Measurements from ENCODE around the gene KRTAP4-8.
"Not testable (repeated sequence)": the region's sequence is repeated elsewhere in the genome, so short reads cannot be mapped to it uniquely, and the experiment has no call there.

KRTAP4-8 gene

DNA sequence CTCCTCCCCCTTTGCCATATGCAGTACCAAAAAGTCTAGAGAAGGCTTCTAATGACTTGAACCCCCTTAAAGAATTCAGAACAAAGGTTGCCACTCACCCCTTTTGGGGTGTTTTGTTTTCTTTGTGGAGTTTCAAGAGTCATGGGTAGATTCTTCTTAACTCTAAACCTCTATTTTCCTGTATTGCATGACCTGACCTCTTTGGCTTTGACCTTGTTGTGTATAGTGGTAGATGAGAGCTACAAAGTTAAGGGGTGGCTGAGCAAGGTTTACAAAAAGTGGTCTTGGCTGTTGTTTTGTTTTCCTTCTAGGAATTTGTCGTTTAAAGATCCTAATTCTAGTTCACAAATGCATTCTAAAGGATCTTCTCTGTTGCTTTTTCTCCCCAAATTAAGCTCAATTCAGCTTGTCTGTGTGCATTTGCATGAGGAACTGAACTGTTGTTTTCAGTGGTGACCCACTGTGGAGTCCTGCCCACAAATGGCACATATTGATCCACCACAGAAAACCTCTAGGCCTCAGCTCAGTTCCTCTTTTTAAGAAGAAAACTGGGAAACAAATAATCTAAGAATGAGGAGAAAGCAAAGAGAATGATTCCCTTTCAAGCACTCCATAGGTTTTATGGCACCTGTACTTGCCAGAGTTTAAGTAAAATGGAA lies 10.9 kb upstream of the KRTAP4-8 start:
- not testable (repeated sequence) for DNase-seq (ENCODE audit: extremely low read depth in 1 of 2, low read depth in 1 of 2)

DNA sequence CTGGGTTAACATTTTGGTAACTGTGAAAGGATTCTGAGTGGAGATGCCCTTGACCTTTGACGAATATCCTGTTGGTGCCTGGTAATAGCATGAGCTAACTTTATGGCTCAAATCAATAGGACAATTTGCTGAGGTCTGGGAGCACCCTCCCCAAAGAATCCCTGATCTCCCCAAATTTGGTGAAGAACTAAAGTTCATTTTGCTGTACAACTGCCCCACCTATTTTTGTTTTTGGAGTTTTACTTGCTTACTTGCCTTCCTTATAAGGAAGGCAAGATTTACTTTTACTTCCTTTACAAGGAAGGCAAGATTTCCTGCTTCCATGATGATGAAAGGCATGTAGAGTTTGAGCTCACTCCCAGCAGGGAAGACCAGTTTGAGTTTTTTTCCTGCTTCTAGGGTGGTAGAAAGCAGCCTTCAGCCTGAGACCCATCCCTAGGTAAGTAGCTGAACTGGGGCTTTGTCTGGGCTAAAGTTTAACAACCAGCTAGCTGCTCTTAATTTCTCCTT lies 10.1 kb upstream of the KRTAP4-8 start:
- DNase-seq (ENCODE audit: extremely low read depth in 1 of 2, low read depth in 1 of 2), result no peak

DNA sequence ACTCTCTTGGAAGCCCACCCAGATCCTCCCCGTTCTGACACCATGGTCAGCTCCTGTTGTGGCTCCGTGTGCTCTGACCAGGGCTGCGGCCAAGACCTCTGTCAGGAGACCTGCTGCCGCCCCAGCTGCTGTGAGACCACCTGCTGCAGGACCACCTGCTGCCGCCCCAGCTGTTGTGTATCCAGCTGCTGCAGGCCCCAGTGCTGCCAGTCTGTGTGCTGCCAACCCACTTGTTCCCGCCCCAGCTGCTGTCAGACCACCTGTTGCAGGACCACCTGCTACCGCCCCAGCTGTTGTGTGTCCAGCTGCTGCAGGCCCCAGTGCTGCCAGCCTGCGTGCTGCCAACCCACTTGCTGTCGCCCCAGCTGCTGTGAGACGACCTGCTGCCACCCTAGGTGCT lies 7.4 kb upstream of the KRTAP4-8 start, which contains the start of gene KRTAP4-9:
Gene KRTAP4-9, plus strand, starts transcription at position 43 of the 400 bp plus-strand sequence. Its CDS starts 0 bp downstream, at position 43.
- not testable (repeated sequence) for DNase-seq (ENCODE audit: extremely low read depth in 1 of 2, low read depth in 1 of 2)

DNA sequence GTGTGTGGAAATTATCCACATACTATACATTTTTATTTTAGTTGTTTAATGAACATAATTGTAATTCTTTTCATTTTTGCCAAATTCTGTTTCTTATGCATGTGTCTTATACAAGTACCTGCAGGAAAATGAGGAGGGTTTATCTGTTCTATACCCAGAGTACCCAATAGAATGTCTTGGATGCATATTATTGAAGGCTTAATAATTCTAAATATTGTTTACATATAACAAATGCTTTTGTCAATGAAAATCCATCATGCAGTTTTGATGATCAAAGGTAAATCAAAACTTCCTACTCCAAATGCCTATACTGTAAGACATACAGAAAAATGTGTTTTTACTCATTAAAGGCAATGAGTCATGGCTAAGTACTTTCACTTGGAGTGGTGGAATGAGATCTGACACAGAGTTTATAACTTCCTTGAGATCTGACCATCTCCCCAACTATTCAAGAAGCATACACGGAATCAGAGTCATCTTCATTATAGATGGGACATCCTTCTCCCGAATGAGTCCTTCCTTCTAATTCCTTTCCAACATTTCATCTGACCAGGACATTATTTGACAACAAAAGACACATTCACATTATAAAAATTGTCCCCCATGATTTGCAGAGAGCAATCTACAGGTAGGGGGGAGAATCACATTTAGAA lies 6.6 kb upstream of the KRTAP4-8 start:
- DNase-seq (ENCODE audit: extremely low read depth in 1 of 2, low read depth in 1 of 2), result not testable (repeated sequence)

DNA sequence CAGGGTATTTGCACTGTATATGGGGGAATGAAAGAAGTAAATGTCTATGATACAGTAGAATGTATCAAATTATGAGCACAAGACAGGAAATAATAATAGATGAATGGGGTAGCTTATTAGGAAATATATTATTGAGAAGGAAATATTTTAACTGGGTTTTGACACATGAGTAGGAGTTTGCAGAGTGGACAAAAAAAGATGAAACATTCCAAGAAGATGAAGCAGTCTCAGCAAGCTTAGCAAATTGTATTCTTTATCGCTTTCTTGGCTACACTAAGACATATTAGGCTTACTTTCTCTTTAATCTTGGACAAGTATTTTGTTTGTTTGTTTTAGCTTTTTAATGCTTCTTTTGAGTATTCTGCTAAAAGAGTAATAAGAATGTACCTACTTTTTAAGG lies 6.0 kb upstream of the KRTAP4-8 start:
- no peak for DNase-seq (ENCODE audit: extremely low read depth in 1 of 2, low read depth in 1 of 2)

DNA sequence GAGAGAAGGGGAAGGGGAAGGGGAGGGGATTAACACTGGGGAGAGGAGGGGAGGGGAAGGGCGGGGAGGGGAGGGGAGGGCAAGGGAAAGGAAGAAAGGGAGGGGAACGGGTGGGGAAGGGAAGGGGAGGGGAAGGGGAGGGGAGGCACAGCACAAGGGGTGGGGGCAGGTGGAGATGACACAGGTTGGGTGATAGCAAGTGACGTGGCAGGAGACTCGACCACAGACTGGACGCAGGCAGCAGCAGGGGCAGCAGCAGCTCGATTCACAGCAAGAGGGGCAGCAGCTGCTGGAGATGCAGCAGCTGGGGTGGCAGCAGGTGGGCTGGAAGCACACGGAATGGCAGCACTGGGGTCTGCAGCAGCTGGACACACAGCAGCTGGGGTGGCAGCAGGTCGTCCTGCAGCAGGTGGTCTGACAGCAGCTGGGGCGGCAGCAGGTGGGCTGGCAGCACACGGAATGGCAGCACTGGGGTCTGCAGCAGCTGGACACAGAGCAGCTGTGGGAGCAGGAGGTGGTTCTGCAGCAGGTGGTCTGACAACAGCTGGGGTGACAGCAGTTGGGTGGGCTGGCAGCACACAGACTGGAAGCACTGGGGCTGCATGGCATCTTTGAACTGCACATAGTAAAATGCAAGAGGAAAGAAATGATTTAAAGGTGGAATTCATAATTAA lies 3.8 kb upstream of the KRTAP4-8 start, which contains the start of gene KRTAP4-16:
Gene KRTAP4-16, minus strand, starts transcription at position 624 of the 674 bp plus-strand sequence. Its CDS starts 0 bp downstream, at position 624.
- DNase-seq (ENCODE audit: extremely low read depth in 1 of 2, low read depth in 1 of 2), result no peak

DNA sequence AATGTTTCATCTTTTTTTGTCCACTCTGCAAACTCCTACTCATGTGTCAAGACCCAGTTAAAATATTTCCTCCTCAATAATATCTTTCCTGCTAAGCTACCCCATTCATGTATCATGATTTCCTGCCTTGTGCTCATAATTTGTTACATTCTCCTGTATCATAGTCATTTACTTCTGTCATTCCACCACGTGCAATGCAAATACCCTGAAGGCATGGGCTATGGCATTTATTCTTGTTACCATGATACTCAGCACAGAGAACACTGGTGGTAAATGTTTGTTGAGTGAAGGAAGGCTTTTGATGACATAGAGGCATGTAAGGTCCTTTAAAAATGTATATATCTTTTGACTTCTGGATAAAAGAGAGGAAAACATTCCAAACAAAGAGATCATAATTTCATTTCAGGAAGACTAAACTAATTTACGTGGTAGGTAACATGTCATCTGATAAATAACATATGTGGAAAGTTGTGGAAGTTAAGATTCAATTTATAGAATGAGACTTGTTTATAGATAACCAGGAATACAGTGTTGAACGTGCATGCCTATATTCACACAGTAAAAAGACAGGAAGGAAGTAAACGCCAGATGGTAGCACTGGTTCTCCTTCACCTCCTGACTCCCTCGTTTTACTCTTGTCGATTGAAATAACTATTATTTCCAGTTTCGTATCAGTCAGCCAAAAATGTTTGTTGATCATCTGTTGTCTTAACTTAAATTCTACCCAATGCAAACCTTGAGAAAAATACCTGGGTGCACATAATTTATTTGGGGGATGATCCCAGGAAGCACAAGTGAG lies 1.9 kb upstream of the KRTAP4-8 start:
- DNase-seq (ENCODE audit: extremely low read depth in 1 of 2, low read depth in 1 of 2), result not testable (repeated sequence)

DNA sequence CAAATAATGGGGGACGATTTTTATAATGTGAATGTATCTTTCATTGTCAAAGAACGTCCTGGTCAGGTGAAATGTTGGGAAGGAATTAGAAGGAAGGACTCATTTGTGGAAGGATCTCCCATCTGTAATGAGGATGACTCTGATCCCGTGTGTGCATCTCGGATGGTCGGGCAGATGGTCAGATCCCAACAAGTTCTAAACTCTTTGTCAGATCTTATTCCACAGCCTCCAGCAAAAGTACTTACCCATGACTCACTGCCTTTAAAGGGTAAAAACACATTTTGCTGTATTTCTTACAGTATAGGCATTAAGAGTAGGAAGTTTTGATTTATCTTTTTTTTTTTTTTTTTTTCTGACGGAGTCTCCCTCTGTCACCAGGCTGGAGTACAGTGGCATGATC lies 539 bp upstream of the KRTAP4-8 start:
- no peak for DNase-seq (ENCODE audit: extremely low read depth in 1 of 2, low read depth in 1 of 2)

DNA sequence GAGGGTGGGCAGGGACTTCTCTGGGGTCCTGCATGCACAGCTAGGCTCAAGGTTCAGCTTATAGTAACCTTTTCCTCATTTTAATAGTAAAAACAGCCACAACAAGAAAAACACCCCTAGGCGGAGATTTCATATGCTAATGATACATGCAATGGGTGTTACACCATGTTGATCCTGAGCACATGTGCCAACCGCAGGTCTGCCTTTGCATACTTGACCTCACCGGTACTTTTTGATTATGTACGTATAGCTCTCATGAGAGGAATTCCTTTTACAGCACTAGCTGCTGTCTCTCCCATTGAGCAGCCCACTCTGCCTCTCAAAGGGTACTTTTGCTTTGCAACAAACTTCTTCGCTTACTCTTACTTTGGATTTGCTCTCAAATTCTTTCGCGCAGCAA lies 1.9 kb downstream of the KRTAP4-8 start:
- no peak for DNase-seq (ENCODE audit: extremely low read depth in 1 of 2, low read depth in 1 of 2)

DNA sequence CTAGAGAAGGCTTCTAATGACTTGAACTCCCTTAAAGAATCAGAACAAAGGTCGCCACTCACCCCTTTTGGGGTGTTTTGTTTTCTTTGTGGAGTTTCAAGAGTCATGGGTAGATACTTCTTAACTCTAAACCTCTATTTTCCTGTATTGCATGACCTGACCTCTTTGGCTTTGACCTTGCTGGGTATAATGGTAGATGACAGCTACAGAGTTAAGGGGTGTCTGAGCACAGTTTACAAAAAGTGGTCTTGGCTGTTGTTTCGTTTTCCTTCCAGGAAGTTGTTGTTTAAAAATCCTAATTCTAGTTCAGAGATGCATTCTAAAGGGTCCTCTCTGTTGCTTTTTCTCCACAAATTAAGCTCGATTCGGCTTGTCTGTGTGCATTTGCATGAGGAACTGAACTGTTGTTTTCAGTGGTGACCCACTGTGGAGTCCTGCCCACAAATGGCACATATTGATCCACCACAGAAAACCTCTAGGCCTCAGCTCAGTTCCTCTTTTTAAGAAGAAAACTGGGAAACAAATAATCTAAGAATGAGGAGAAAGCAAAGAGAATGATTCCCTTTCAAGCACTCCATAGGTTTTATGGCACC lies 9.1 kb downstream of the KRTAP4-8 start:
- not testable (repeated sequence) for DNase-seq (ENCODE audit: extremely low read depth in 1 of 2, low read depth in 1 of 2)

DNA sequence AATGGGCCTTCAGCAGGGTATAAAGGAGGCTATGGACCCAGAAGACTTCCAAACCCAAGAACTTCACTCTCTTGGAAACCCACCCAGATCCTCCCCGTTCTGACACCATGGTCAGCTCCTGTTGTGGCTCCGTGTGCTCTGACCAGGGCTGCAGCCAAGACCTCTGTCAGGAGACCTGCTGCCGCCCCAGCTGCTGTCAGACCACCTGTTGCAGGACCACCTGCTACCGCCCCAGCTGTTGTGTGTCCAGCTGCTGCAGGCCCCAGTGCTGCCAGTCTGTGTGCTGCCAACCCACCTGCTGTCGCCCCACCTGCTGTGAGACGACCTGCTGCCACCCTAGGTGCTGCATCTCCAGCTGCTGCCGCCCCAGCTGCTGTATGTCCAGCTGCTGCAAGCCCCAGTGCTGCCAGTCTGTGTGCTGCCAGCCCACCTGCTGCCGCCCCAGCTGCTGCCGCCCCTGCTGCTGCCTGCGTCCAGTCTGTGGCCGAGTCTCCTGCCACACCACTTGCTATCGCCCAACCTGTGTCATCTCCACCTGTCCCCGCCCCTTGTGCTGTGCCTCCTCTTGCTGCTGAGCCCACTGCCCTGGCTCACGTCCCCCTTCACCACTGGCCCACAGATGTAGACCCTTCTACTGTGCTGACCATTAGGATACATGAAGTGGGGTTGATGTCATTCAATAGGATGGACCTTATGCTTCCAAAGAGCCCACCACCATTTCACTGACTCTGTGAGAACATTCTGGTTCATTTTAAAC lies 13.7 kb downstream of the KRTAP4-8 start, which contains the start of gene KRTAP4-7:
Gene KRTAP4-7, plus strand, starts transcription at position 51 of the 757 bp plus-strand sequence. Its CDS starts 57 bp downstream, at position 108.
- not testable (repeated sequence) for DNase-seq (ENCODE audit: extremely low read depth in 1 of 2, low read depth in 1 of 2)

DNA sequence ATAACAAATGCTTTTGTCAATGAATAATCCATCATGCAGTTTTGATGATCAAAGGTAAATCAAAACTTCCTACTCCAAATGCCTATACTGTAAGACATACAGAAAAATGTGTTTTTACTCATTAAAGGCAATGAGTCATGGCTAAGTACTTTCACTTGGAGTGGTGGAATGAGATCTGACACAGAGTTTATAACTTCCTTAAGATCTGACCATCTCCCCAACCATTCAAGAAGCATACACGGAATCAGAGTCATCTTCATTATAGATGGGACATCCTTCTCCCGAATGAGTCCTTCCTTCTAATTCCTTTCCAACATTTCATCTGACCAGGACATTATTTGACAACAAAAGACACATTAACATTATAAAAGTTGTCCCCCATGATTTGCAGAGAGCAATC lies 14.5 kb downstream of the KRTAP4-8 start:
- not testable (repeated sequence) for DNase-seq (ENCODE audit: extremely low read depth in 1 of 2, low read depth in 1 of 2)

DNA sequence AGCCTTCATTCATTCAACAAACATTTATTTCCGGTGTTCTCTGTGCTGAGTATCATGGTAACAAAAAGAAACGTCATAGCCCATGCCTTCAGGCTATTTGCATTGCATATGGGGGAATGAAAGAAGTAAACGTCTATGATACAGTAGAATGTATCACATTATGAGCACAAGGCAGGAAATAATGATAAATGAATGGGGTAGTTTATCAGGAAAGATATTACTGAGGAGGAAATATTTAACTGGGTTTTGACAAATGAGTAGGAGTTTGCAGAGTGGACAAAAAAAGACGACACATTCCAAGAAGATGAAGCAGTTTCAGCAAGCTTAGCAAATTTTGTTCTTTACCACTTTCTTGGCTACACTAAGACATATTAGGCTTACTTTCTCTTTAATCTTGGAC lies 15.3 kb downstream of the KRTAP4-8 start:
- no peak for DNase-seq (ENCODE audit: extremely low read depth in 1 of 2, low read depth in 1 of 2)

DNA sequence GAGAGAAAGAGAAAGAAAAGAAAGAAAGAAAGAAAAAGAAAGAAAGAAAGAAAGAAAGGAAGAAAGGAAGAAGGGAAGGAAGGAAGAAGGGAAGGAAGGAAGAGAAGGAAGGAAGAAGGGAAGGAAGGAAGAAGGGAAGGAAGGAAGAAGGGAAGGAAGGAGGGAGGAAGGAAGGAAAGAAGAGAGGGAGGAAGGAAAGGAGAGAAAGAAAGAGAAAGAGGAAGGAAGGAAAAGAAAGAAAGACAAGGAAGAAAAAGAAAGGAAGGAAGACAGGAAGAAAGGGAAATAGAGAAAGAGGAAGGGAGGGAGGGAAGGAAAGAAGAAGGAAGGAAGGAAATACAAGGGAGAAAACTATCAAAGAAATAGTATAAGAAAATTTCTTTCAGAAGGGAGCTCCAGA lies 21.2 kb downstream of the KRTAP4-8 start:
- DNase-seq (ENCODE audit: extremely low read depth in 1 of 2, low read depth in 1 of 2), result no peak

DNA sequence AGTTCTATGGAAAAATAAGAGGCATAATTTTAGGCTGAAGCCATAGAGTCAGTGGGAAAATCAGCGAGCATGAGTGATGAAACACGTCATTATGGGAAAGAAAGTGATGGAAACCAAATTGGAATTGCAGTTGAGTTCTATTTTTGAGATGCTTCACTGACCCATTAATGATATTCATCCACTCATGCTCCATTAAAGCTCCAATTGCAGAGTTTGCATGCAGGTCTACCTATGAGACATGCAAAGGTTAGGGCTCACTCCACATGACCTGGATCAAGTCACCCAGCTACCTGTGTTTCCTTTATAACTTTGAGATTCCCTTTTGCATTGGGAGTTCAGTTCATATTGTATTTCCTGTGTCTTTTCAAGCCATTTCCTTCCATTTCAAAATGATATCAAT lies 24.3 kb downstream of the KRTAP4-8 start:
- no peak for DNase-seq (ENCODE audit: extremely low read depth in 1 of 2, low read depth in 1 of 2)

DNA sequence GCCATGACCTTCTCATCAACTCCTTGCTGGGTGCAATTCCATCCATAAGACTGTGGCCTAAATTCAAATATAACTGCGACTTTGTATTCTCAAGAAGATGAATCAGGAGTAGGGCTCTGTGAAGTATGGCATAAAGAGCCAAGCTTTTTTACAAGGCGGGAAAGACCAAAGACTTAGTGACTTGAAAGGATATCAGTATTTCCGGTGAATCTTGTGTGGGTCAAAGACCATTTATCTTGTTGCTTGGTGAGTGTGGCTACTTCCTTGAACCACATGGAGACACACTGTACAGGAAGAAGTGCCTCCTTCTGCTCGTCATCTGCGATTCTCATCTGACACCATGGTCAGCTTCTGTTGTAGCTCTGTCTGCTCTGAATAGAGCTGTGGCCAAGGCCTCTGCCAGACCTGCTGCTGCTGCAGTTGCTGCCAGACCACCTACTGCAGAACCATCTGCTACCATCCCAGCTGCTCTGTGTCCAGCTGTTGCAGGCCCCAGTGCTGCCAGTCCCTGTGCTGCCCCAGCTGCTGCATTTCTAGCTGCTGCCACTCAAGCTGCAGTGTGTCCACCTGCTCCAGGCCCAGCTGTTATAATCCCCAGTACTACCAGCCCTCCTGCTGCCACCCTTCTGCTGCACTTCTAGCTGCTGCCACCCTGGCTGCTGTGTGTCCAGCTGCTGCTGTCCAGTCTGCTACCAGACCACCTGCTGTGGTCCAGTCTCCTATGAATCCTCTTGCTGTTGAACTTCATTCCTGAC lies 26.2 kb downstream of the KRTAP4-8 start:
- no peak for DNase-seq (ENCODE audit: extremely low read depth in 1 of 2, low read depth in 1 of 2)

DNA sequence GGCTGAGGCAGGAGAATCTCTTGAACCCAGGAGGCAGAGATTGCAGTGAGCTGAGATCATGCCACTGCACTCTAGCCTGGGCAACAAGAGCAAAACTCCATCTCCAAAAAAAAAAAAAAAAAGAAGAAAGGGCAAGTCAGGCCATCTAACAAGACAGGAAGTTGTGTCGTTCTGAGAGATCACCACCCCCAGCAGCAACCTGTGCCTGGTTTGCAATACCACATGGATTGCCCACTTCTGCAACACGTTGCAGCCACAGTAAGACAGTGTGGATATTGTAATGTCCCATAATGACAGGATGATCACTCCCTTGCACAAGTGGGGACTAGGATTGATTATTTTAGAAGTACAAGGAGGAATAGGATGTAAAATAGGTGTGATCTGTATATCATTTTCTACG lies 28.9 kb downstream of the KRTAP4-8 start:
- DNase-seq (ENCODE audit: extremely low read depth in 1 of 2, low read depth in 1 of 2), result no peak

DNA sequence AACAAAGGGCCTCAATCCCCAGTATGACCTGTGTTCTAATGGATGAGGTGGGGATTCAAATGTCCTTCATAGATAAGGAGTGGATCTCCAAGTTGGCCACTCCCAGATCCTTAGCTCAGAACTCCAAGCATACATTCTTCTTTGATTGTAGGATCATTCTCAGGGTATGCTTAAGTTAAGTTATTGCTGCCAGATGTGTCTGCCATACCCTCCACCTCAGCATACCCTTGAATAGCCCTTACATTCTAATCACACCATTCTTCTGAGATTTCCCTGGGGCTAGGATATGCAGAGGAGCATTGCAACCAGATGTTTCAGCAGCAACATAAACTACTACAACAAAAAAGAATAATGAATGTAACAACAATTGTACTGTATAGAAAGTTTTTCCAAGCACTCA lies 30.7 kb downstream of the KRTAP4-8 start:
- DNase-seq (ENCODE audit: extremely low read depth in 1 of 2, low read depth in 1 of 2), result no peak

Measured in activated CD8-positive, alpha-beta memory T cell treated with anti-CD3 and anti-CD28 coated beads for 1 hour (primary cell).